GM21447 (cell line): Measurements from ENCODE around the gene SC5D.

Source experiments
- ATAC-seq: cut with Tn5 transposase; IDR thresholded peaks from one replicate; pipeline ENCODE4 v1.9.1; 2021; ENCODE audit not compliant: unreplicated experiment

SC5D gene

GRCh38 chr11:121352251-121352891 lies 59.8 kb downstream of the SC5D start:
- ATAC-seq: no peak

GRCh38 chr11:121354192-121354591 lies 61.6 kb downstream of the SC5D start:
- no peak for ATAC-seq

GRCh38 chr11:121356357-121356756 lies 63.8 kb downstream of the SC5D start:
- no peak for ATAC-seq
